HG02840 (cell line): Measurements from ENCODE around the gene ZNF26.
A peak's percentile ranks its signal among the peaks of the same experiment; 100 is the strongest.
"Not testable (repeated sequence)": the region's sequence is repeated elsewhere in the genome, so short reads cannot be mapped to it uniquely, and the experiment has no call there.

Source experiments
- ATAC-seq: cut with Tn5 transposase; IDR thresholded peaks from one replicate; pipeline ENCODE4 v1.9.1; 2021; ENCODE audit warnings: mild to moderate bottlenecking, moderate library complexity, moderate number of reproducible peaks; ENCODE audit not compliant: unreplicated experiment, low FRiP score

The ZNF26 gene

GRCh38 chr12:132955094-132956010 is 30.8 kb upstream of the ZNF26 start:
- peak; percentile 23 for ATAC-seq

- ATAC-seq, result peak; percentile 91
Measured at GRCh38 chr12:132956011-132956788, 30.0 kb upstream of the ZNF26 start, which contains the start of gene ZNF605. Gene ZNF605 (minus strand): TSS chr12:132956306. CDS start chr12:132945635, 10,671 bp downstream.

GRCh38 chr12:132961790-132962189 is 24.4 kb upstream of the ZNF26 start:
- ATAC-seq, result not testable (repeated sequence)

- ATAC-seq, result not testable (repeated sequence)
Measured at GRCh38 chr12:132963947-132964346, 22.2 kb upstream of the ZNF26 start.

- ATAC-seq, result no peak
Measured at GRCh38 chr12:132965796-132966195, 20.4 kb upstream of the ZNF26 start.

- ATAC-seq, result no peak
Measured at GRCh38 chr12:132966676-132967415, 19.3 kb upstream of the ZNF26 start.

- ATAC-seq, result no peak
Measured at GRCh38 chr12:132967736-132968135, 18.4 kb upstream of the ZNF26 start.

- no peak for ATAC-seq
Measured at GRCh38 chr12:132972374-132972773, 13.8 kb upstream of the ZNF26 start.

GRCh38 chr12:132976870-132977269 is 9.3 kb upstream of the ZNF26 start:
- not testable (repeated sequence) for ATAC-seq

- ATAC-seq, result no peak
Measured at GRCh38 chr12:132986885-132987225, 688 bp downstream of the ZNF26 start.

GRCh38 chr12:132998741-132999140 is 12.6 kb downstream of the ZNF26 start:
- ATAC-seq, result no peak

- no peak for ATAC-seq
Measured at GRCh38 chr12:133010657-133011297, 24.6 kb downstream of the ZNF26 start.

- ATAC-seq, result no peak
Measured at GRCh38 chr12:133023566-133023965, 37.4 kb downstream of the ZNF26 start.

GRCh38 chr12:133026996-133027395 is 40.8 kb downstream of the ZNF26 start:
- no peak for ATAC-seq

- peak; percentile 94 for ATAC-seq
Measured at GRCh38 chr12:133037207-133038005, 51.2 kb downstream of the ZNF26 start, which contains the start of gene ZNF84. Gene ZNF84 (plus strand): TSS chr12:133037509. CDS start chr12:133041468, 3,959 bp downstream.

- ATAC-seq, result no peak
Measured at GRCh38 chr12:133038118-133038709, 52.0 kb downstream of the ZNF26 start.

GRCh38 chr12:133046698-133047097 is 60.5 kb downstream of the ZNF26 start:
- ATAC-seq, result no peak

- no peak for ATAC-seq
Measured at GRCh38 chr12:133057446-133057845, 71.3 kb downstream of the ZNF26 start.
